Ovary (tissue), 9 donors: Measurements from ENCODE around the gene MBNL1. TPM values are rescaled to one million over a fixed set of nuclear protein-coding genes. Genes with fewer than 3 reads are reported as not detected.

Experiments used
- DNase-seq, 5 donors: peaks; one replicate each; pipeline ENCODE4 v3.0.0-alpha.2; 2019 to 2020
- H3K27ac ChIP-seq, 2 donors: fragments of 200-600 bp; one replicate each; pipeline versions ENCODE4 v1.5.1 to v1.8.0; 2019 to 2022
- H3K27me3 ChIP-seq: fragments of 200-600 bp; one replicate; pipeline ENCODE4 v1.8.0; 2022
- H3K36me3 ChIP-seq: fragments of 200-600 bp; sonication (generic); one replicate; pipeline ENCODE4 v1.5.1; 2019
- H3K4me1 ChIP-seq: one replicate; pipeline ENCODE4 v1.8.1; 2013; ENCODE audit warnings: mild to moderate bottlenecking, moderate library complexity; ENCODE audit not compliant: insufficient read depth
- H3K4me3 ChIP-seq: fragments of 200-600 bp; sonication (generic); one replicate; pipeline ENCODE4 v1.5.1; 2017
- H3K9me3 ChIP-seq, 2 donors: fragments of 200-600 bp in 1 of 2; sonication (generic) in 1 of 2; one replicate each; pipeline versions ENCODE4 v1.5.1 to v1.8.1; 2013 to 2019; ENCODE audit warnings: mild to moderate bottlenecking in 1 of 2, moderate library complexity in 1 of 2
- EP300 ChIP-seq: sonication (generic); formaldehyde crosslinking; IDR thresholded peaks from one replicate; pipeline ENCODE4 v1.6.1; 2017; ENCODE audit warnings: antibody characterized with exemption
- POLR2A ChIP-seq: fragments of 450-650 bp; IDR thresholded peaks from one replicate; pipeline ENCODE4 v1.6.1; 2017; ENCODE audit warnings: antibody characterized with exemption, mild to moderate bottlenecking, moderate library complexity
- WGBS, 3 donors: extraction: QIAGEN DNeasy Blood & Tissue Kit in 1 of 3; methylation state at CpG; one replicate each; pipeline versions ENCODE4 v1.1.5 to v1.1.7; 2013 to 2017; 5-methylcytosine and 5-hydroxymethylcytosine counted together
- intact Hi-C, 4 donors: fragments of 100-400 bp; cut with DNase I; formaldehyde crosslinking; loops; one replicate each; pipeline versions ENCODE4 v1.11.0 to v1.15.1; 2022 to 2023
- polyA plus RNA-seq, 2 donors: library from polyadenylated mRNA; stranded (reverse); fragments of 200-250 nt in 1 of 2; fragments of 350-450 nt in 1 of 2; fragmentation: Illumina TruSeq in 1 of 2; extraction: RNeasy Lipid Tissue Mini Kit (QIAGEN cat#74804) in 1 of 2; gene quantifications; one replicate each; pipeline ENCODE4 v1.2.3, GENCODE V29; 2013 to 2014
- total RNA-seq, 7 donors: library from RNA; depleted of rRNA in 2 of 7; stranded (reverse); fragments of >200 nt in 2 of 7; fragmentation: NEBNext Ultra II Directional in 3 of 7; extraction: Animal tissue kit (Norgen Biotek cat#: 25700) in 3 of 7; gene quantifications; one replicate each; pipeline versions ENCODE4 v1.1.0 to v1.2.4, GENCODE V29; 2016 to 2023
- TF ChIP-seq, protein P1 (sequence below), 3 donors: fragments of 450-650 bp in 2 of 3; fragments of 200-600 bp in 1 of 3; IDR thresholded peaks; one replicate each; pipeline versions ENCODE4 v1.5.1 to v1.8.0; 2016 to 2022; ENCODE audit warnings: antibody characterized with exemption in 3 of 3, mild to moderate bottlenecking in 1 of 3
- donor health status: DM: no; HTN: no; CAD: no; lungs with moderate emphysema.
- donor health status: DM: no; HTN: no; CAD: no.
- donor health status: Bipolar disorder and iron deficiency.
- donor health status: DM: yes; HTN: yes; CAD: no.
- donor health status: DM: no; HTN: no; CAD: no.
- donor health status: DM: yes; HTN: yes; CAD: no.

MBNL1 gene
- total and polyA plus RNA-seq, 9 donors, result 39.7 to 152 (median 123) TPM

DNA sequence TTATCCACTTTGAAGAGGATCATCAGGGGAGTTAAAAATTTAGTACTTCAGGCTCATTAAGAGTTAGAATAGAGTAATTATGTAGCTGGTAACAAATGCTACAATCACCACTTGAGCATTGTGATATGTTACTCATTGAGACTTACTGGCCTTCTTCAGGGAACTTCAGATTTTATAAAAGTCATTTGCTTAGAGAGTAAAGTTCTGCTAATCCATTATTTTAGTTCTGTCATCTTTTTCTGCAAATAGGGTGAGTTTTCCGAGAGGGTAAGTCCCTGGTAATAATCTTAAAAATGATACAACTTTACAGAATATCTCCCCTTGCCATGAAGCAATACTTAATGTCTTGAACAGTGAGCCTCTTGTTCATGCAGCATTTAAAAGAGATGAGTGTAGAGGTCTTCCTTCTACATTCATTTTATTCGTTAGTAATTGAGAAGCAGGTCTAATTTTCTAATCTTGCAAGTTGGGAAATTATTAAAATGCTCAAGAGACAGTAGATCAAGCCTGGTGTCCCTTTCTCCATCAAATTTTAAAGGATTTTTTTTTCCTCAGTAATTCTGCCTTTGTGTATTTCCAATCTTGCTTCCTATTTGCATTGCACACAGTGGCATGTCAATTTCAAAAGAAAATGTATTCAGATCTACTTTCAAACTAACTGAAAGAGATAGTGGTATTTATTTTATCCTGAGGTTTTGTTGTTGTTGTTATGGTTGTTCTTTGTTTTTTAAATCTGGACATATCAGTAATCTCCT lies 52.6 kb downstream of the MBNL1 start:
- Histone ChIP-seq H3K4me3 (no peak overlapping the region), H3K27ac (no peak overlapping the region), H3K36me3 (no peaks in the 10 kb centered on the region), H3K9me3 (no peaks in the 10 kb centered on the region), H3K4me1 (peaks cover 3% of the 10 kb centered on the region), H3K27me3 (no peaks in the 10 kb centered on the region)
- 88% methylated on average over 2 of the region's 2 CpGs for WGBS, 3 donors
- no peak for DNase-seq
- TF ChIP-seq, protein P1, sequence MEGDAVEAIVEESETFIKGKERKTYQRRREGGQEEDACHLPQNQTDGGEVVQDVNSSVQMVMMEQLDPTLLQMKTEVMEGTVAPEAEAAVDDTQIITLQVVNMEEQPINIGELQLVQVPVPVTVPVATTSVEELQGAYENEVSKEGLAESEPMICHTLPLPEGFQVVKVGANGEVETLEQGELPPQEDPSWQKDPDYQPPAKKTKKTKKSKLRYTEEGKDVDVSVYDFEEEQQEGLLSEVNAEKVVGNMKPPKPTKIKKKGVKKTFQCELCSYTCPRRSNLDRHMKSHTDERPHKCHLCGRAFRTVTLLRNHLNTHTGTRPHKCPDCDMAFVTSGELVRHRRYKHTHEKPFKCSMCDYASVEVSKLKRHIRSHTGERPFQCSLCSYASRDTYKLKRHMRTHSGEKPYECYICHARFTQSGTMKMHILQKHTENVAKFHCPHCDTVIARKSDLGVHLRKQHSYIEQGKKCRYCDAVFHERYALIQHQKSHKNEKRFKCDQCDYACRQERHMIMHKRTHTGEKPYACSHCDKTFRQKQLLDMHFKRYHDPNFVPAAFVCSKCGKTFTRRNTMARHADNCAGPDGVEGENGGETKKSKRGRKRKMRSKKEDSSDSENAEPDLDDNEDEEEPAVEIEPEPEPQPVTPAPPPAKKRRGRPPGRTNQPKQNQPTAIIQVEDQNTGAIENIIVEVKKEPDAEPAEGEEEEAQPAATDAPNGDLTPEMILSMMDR (IDR thresholded peaks at IDR 0.05), result no peak
- no peak for TF ChIP-seq EP300
- intact Hi-C loops, result no loop called here

DNA sequence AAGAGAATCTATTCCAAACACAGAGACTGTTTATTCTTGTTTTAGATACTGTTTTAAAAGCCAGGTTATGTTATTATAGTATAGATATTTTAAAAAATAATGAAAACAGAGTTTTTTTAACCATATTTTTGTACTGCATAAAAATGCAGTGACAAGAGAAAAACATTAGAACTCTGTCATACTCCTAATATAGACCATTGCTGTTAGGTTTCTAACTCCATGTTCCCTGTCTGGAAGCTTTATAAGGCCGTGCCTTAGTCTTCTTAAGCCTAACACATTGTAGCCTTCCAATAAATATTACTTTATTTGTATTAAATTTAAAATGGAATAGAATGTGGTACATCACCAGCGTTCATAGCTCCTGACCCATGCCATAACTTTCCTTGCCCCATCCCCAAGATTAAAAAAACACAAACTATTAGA lies 53.2 kb downstream of the MBNL1 start:
- H3K36me3 ChIP-seq, result no peaks in the 10 kb centered on the region
- H3K27me3 ChIP-seq, result no peaks in the 10 kb centered on the region
- no peak overlapping the region for H3K4me3 ChIP-seq
- 84 to 91% (median 84%) methylated on average over 2 of the region's 2 CpGs for WGBS, 3 donors
- DNase-seq, result no peak
- intact Hi-C loops, result no loop called here
- H3K27ac ChIP-seq, result no peak overlapping the region
- TF ChIP-seq, protein P1 (IDR thresholded peaks at IDR 0.05), result no peak
- no peak for TF ChIP-seq EP300
- TF ChIP-seq POLR2A, result no peak
- no peaks in the 10 kb centered on the region for H3K9me3 ChIP-seq
- peaks cover 3% of the 10 kb centered on the region for H3K4me1 ChIP-seq

DNA sequence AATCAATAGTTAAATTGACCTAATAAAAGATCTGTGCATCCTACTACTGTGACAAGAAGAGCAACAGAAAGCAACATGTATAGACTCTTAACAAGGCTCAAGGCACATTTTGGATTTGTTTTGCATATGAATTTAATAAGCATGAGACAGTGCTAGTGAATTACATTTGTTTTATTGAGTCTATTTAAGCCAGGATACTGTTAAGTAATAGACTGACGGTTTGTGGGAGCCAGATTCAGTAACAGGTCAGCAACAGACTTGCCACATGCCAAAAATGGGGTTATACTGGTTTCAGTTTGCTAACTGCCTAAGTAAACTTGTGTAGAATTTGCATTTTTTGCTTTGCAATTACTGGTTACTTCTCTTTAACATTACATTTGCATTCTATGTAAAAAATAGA lies 54.0 kb downstream of the MBNL1 start:
- H3K27me3 ChIP-seq, result no peaks in the 10 kb centered on the region
- no peak overlapping the region for H3K4me3 ChIP-seq
- TF ChIP-seq POLR2A (no peak), EP300 (no peak)
- TF ChIP-seq, protein P1 (IDR thresholded peaks at IDR 0.05), result no peak
- H3K9me3 ChIP-seq, result no peaks in the 10 kb centered on the region
- H3K36me3 ChIP-seq, result no peaks in the 10 kb centered on the region
- no peak for DNase-seq
- H3K4me1 ChIP-seq, result peaks cover 3% of the 10 kb centered on the region
- WGBS, 3 donors, result 28 to 51% (median 30%) methylated on average over 1 of the region's 1 CpG
- H3K27ac ChIP-seq, result no peak overlapping the region
- intact Hi-C loops, result no loop called here

DNA sequence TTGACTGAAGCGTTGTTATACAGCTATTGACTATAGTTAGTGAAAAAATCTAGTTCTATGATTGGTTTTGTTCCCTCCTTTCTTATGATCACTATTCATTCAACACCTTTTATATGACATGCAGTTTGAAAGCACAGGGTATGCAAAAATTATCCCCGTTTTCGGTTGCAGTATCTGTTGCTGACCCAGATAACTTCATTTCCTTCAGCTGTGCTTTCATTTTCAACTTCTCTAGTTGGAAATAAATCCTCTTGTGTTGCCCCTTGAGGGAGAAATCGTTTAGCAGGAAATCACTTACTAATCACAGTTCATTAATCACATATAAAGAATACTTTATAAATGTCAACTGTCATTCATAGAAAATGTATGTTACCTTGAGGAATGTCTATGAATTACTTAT lies 55.1 kb downstream of the MBNL1 start:
- Histone ChIP-seq H3K4me1 (peaks cover 3% of the 10 kb centered on the region), H3K27me3 (no peaks in the 10 kb centered on the region), H3K36me3 (no peaks in the 10 kb centered on the region), H3K4me3 (no peak overlapping the region), H3K9me3 (no peaks in the 10 kb centered on the region), H3K27ac (no peak overlapping the region)
- WGBS, 3 donors, result 71 to 83% (median 79%) methylated on average over 4 of the region's 4 CpGs
- TF ChIP-seq, protein P1 (IDR thresholded peaks at IDR 0.05), result no peak
- TF ChIP-seq POLR2A, result no peak
- no peak for TF ChIP-seq EP300
- intact Hi-C loops, result no loop called here
- DNase-seq, result no peak
